OCI-LY3 (cell line): ENCODE data around the gene CIT.
"Not testable (repeated sequence)": the region's sequence is repeated elsewhere in the genome, so short reads cannot be mapped to it uniquely, and the experiment has no call there.

ENCODE experiments used
- H2AFZ ChIP-seq: fragments of 200-600, 300-600 bp; shearing (Covaris generic); 2 replicates; pipeline ENCODE4 v1.6.0; 2014; ENCODE audit warnings: antibody characterized with exemption, low read depth, low read length
- H3K27ac ChIP-seq: fragments of 200-600, 300-600 bp; sonication (generic); 2 replicates; pipeline ENCODE4 v1.5.1; 2014; ENCODE audit warnings: mild to moderate bottlenecking, low read length, moderate library complexity, mixed read lengths
- H3K27me3 ChIP-seq: fragments of 200-600, 300-600 bp; sonication (generic); 2 replicates; pipeline ENCODE4 v1.6.1; 2014; ENCODE audit warnings: low read depth, low read length, mixed read lengths
- H3K36me3 ChIP-seq: fragments of 200-600, 300-600 bp; sonication (generic); replicated peaks from 2 replicates; pipeline ENCODE3; 2014; ENCODE audit warnings: low read depth, low read length, mixed read lengths
- H3K4me1 ChIP-seq: fragments of 300-600, 200-600 bp; sonication (generic); 2 replicates; pipeline ENCODE4 v1.6.1; 2014; ENCODE audit warnings: low read length, mixed read lengths
- H3K4me2 ChIP-seq: fragments of 200-600, 300-600 bp; sonication (generic); 2 replicates; pipeline ENCODE4 v1.6.1; 2014; ENCODE audit warnings: low read length, mixed read lengths
- H3K4me3 ChIP-seq: fragments of 300-600, 200-600 bp; sonication (generic); 2 replicates; pipeline ENCODE4 v1.5.1; 2014; ENCODE audit warnings: antibody characterized with exemption, mild to moderate bottlenecking, low read length, moderate library complexity
- H3K79me2 ChIP-seq: fragments of 300-600, 200-600 bp; shearing (Covaris generic); 2 replicates; pipeline ENCODE4 v1.6.1; 2014; ENCODE audit warnings: mild to moderate bottlenecking, low read length, mixed read lengths
- H3K9ac ChIP-seq: fragments of 300-600, 200-600 bp; shearing (Covaris generic); 2 replicates; pipeline ENCODE4 v1.6.0; 2014; ENCODE audit warnings: mild to moderate bottlenecking, low read length, moderate library complexity
- H3K9me3 ChIP-seq: fragments of 200-600, 300-600 bp; shearing (Covaris generic); 2 replicates; pipeline ENCODE4 v1.6.1; 2014; ENCODE audit warnings: low read length, mixed read lengths; ENCODE audit not compliant: insufficient read depth
- H4K20me1 ChIP-seq: fragments of 200-600, 300-600 bp; sonication (generic); 2 replicates; pipeline ENCODE4 v1.6.1; 2016; ENCODE audit warnings: low read length, mixed read lengths; ENCODE audit not compliant: insufficient read depth
- EZH2phosphoT487 ChIP-seq: fragments of 200-600 bp; shearing (Covaris generic); IDR thresholded peaks from 2 replicates; pipeline ENCODE4 v1.6.1; 2018; ENCODE audit warnings: antibody characterized with exemption, mixed run types, low read depth
- TF ChIP-seq, protein P1 (sequence below): fragments of 200-600, 300-600 bp; sonication (generic); IDR thresholded peaks from 2 replicates; pipeline ENCODE4 v1.5.1; 2014; ENCODE audit warnings: antibody characterized with exemption, low read length, low read depth

CIT gene

DNA sequence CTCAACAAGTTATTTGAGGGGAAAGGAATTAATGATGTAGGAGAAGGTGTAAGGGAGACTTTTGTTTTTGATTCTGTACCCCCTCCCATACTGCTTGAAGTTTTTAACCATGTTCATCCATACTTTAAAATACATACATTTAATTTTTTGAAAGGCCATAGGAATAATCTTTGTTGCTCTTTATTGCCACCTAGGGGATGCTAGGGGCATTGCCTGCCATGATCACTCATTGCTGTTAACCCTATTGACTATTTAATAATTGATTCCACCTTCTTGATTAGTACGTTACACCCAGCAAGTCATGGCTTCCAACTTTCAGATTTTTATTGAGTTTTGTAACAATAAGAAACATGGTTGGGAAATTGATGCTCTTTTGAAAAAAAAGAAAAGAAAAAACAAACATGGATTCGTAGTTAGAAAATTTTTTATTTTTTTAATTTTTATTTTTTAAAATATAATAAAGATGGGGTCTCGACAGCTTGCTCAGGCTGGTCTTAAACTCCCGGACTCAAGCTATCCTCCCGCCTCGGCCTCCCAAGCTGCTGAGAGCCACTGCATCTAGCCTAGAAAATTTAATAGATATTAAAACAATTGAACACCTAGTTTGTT is 217.7 kb downstream of the CIT start:
- no peak overlapping the region for H3K9ac ChIP-seq
- no peaks in the 10 kb centered on the region for H3K36me3 ChIP-seq
- H3K4me2 ChIP-seq = peak overlapping the region; percentile 56
- no peak overlapping the region for H3K27ac ChIP-seq
- no peaks in the 10 kb centered on the region for H3K79me2 ChIP-seq
- H3K27me3 ChIP-seq = no peaks in the 10 kb centered on the region
- H3K9me3 ChIP-seq = no peaks in the 10 kb centered on the region
- peaks cover 4% of the 10 kb centered on the region for H3K4me1 ChIP-seq
- H3K4me3 ChIP-seq = peak overlapping the region; percentile 38; the same call in 1 of the 2 replicates
- H4K20me1 ChIP-seq = no peaks in the 10 kb centered on the region
- TF ChIP-seq EZH2phosphoT487 = no peak
- TF ChIP-seq, protein P1, sequence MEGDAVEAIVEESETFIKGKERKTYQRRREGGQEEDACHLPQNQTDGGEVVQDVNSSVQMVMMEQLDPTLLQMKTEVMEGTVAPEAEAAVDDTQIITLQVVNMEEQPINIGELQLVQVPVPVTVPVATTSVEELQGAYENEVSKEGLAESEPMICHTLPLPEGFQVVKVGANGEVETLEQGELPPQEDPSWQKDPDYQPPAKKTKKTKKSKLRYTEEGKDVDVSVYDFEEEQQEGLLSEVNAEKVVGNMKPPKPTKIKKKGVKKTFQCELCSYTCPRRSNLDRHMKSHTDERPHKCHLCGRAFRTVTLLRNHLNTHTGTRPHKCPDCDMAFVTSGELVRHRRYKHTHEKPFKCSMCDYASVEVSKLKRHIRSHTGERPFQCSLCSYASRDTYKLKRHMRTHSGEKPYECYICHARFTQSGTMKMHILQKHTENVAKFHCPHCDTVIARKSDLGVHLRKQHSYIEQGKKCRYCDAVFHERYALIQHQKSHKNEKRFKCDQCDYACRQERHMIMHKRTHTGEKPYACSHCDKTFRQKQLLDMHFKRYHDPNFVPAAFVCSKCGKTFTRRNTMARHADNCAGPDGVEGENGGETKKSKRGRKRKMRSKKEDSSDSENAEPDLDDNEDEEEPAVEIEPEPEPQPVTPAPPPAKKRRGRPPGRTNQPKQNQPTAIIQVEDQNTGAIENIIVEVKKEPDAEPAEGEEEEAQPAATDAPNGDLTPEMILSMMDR = peak; percentile 79
- H2AFZ ChIP-seq = peak overlapping the region; percentile 97

GRCh38 chr12:119658166-119658565 is 219.0 kb downstream of the CIT start:
- not testable (repeated sequence) for H3K9ac ChIP-seq, H3K4me2 ChIP-seq, H2AFZ ChIP-seq, H3K79me2 ChIP-seq, H3K4me1 ChIP-seq, H3K9me3 ChIP-seq, H3K4me3 ChIP-seq, H3K36me3 ChIP-seq, H3K27me3 ChIP-seq, H3K27ac ChIP-seq, H4K20me1 ChIP-seq

DNA sequence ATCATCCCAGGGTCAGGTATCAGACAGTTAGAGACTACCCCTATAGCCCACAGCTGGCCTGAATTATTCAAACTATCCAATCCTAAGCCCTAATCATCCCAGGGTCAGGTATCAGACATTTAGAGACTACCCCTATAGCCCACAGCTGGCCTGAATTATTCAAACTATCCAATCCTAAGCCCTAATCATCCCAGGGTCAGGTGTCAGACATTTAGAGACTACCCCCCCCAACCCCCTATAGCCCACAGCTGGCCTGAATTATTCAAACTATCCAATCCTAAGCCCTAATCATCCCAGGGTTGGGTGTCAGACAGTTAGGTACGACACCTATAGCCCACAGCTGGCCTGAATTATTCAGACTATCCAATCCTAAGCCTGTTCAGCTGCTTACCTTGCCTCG is 220.1 kb downstream of the CIT start:
- H3K9ac ChIP-seq, H3K79me2 ChIP-seq, H3K4me3 ChIP-seq, H3K27me3 ChIP-seq, H4K20me1 ChIP-seq, H2AFZ ChIP-seq, H3K9me3 ChIP-seq, H3K4me1 ChIP-seq, H3K4me2 ChIP-seq, H3K27ac ChIP-seq, H3K36me3 ChIP-seq: not testable (repeated sequence)

DNA sequence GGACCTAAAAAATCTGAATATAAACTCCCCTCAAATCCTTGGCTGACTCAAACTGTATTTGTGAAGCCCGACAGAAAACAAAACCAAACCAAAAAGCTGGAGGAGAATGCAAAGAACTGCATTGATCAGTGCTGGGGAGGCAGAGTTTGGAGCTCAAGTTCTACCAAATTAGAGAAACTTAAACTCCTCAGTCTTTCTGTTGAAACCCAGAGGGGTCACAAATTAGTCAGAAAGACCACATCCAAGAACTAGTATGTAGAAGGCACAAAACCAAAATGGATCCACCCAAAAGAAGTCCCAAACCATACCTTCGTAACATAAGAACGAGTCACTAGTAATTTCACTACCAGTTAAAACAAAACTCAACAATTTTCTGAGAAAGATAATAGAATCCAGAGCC is 224.5 kb downstream of the CIT start:
- Histone ChIP-seq H3K36me3 (no peaks in the 10 kb centered on the region), H2AFZ (no peak overlapping the region), H3K27ac (no peak overlapping the region), H3K9me3 (0 out of 2 replicates have a peak, but pooled peaks cover 5% of the 10 kb centered on the region), H3K4me3 (no peak overlapping the region), H3K4me1 (no peaks in the 10 kb centered on the region), H3K27me3 (no peaks in the 10 kb centered on the region), H4K20me1 (no peaks in the 10 kb centered on the region), H3K4me2 (no peak overlapping the region), H3K9ac (no peak overlapping the region), H3K79me2 (no peaks in the 10 kb centered on the region)
- no peak for TF ChIP-seq EZH2phosphoT487
- TF ChIP-seq, protein P1 = no peak

GRCh38 chr12:119649202-119649808 is 227.8 kb downstream of the CIT start:
- H3K27ac ChIP-seq = no peak overlapping the region
- TF ChIP-seq EZH2phosphoT487 = no peak
- TF ChIP-seq, protein P1 = peak; percentile 71
- H3K9me3 ChIP-seq = 0 out of 2 replicates have a peak, but pooled peaks cover 5% of the 10 kb centered on the region
- H3K79me2 ChIP-seq = no peaks in the 10 kb centered on the region
- no peaks in the 10 kb centered on the region for H3K4me1 ChIP-seq
- H4K20me1 ChIP-seq = no peaks in the 10 kb centered on the region
- H3K36me3 ChIP-seq = no peaks in the 10 kb centered on the region
- 0 out of 2 replicates have a peak overlapping the region, but pooled peaks have one; percentile 35 for H2AFZ ChIP-seq
- no peaks in the 10 kb centered on the region for H3K27me3 ChIP-seq
- no peak overlapping the region for H3K4me3 ChIP-seq
- H3K9ac ChIP-seq = no peak overlapping the region
- no peak overlapping the region for H3K4me2 ChIP-seq
